Suprapubic skin (tissue), 4 donors: ENCODE measurements around the gene TRIM40. TPM values are rescaled to one million over a fixed set of nuclear protein-coding genes. Genes with fewer than 3 reads are reported as not detected.
"Not testable (repeated sequence)": the region's sequence is repeated elsewhere in the genome, so short reads cannot be mapped to it uniquely, and the experiment has no call there.

ENCODE experiments used
- DNase-seq, 2 donors: peaks; one replicate each; pipeline ENCODE4 v3.0.0-alpha.2; 2019; ENCODE audit warnings: low spot score in 2 of 2
- H3K27ac ChIP-seq: fragments of 200-600 bp; sonication (generic); one replicate; pipeline ENCODE4 v1.5.1; 2019
- H3K27me3 ChIP-seq: fragments of 200-600 bp; sonication (generic); one replicate; pipeline ENCODE4 v1.5.1; 2019
- H3K36me3 ChIP-seq: fragments of 200-600 bp; sonication (generic); one replicate; pipeline ENCODE4 v1.5.1; 2019
- H3K4me1 ChIP-seq: fragments of 200-600 bp; sonication (generic); one replicate; pipeline ENCODE4 v1.5.1; 2019
- H3K4me3 ChIP-seq: fragments of 200-600 bp; sonication (generic); one replicate; pipeline ENCODE4 v1.5.1; 2019; ENCODE audit warnings: mild to moderate bottlenecking
- H3K9me3 ChIP-seq: fragments of 200-600 bp; sonication (generic); one replicate; pipeline ENCODE4 v1.5.1; 2019
- EP300 ChIP-seq: sonication (generic); formaldehyde crosslinking; IDR thresholded peaks from one replicate; pipeline ENCODE4 v1.6.1; 2017; ENCODE audit warnings: antibody characterized with exemption
- POLR2A ChIP-seq, 2 donors: fragments of 450-650 bp; IDR thresholded peaks; one replicate each; pipeline ENCODE4 v1.6.1; 2017; ENCODE audit warnings: antibody characterized with exemption in 2 of 2, mild to moderate bottlenecking in 2 of 2, moderate library complexity in 2 of 2
- POLR2AphosphoS5 ChIP-seq, 3 donors: sonication (generic); formaldehyde crosslinking; IDR thresholded peaks; one replicate each; pipeline ENCODE4 v1.6.1; 2017; ENCODE audit warnings: antibody characterized with exemption in 3 of 3
- WGBS: methylation state at CpG from one replicate; pipeline ENCODE4 v1.1.5; 2018; 5-methylcytosine and 5-hydroxymethylcytosine counted together
- total RNA-seq, 4 donors: library from RNA; depleted of rRNA; stranded (reverse); fragments of >200 nt; gene quantifications; one replicate each; pipeline ENCODE4 v1.1.0, GENCODE V29; 2016
- TF ChIP-seq, protein P1 (sequence below), 2 donors: fragments of 200-600 bp in 1 of 2; fragments of 450-650 bp in 1 of 2; sonication (generic) in 1 of 2; IDR thresholded peaks; one replicate each; pipeline ENCODE4 v1.5.1; 2016 to 2019; ENCODE audit warnings: antibody characterized with exemption in 2 of 2, mild to moderate bottlenecking in 1 of 2, moderate library complexity in 1 of 2

TRIM40 gene
- total RNA-seq, 4 donors from 2014 or later = not detected

DNA sequence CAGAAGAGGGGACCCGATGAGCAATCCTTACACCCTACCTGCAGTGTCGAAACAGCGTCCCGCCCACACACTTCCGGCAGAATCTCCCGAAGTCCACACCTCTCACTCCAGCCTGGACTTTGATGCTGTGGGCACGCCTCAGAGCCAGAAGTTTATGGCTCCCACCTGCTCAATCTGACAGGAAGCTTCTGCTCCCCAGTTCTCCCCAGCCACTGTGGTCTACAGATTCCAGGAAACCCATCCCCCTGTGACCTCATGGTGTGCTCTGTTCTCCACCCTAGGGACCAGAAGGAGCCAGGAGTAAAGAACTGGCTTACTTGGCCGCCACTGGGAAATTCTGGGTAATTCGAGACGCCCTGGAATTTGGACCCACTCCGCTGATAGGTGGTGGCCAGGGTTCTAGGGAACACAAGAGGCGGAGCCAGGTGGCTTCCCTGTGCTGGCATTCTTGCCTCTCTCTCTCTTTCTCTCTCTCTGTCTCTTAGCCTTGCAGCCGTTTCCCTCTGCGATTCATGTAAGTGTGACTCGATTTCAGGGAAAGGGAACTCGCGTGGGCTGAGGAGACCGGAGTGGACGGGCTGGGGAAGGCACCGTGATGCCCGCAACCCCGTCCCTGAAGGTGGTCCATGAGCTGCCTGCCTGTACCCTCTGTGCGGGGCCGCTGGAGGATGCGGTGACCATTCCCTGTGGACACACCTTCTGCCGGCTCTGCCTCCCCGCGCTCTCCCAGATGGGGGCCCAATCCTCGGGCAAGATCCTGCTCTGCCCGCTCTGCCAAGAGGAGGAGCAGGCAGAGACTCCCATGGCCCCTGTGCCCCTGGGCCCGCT lies 27.4 kb downstream of the TRIM40 start, which contains the start of gene TRIM15:
Gene TRIM15 (plus strand): TSS at position 457 of the 828 bp plus-strand sequence. CDS start 139 bp downstream, at position 596.
- Histone ChIP-seq H3K27me3 (peaks cover 21% of the 10 kb centered on the region), H3K36me3 (no peaks in the 10 kb centered on the region), H3K9me3 (no peaks in the 10 kb centered on the region), H3K27ac (no peak within 1 kb of the TSS), H3K4me1 (no peaks in the 10 kb centered on the region), H3K4me3 (no peak within 1 kb of the TSS)
- WGBS = 72% methylated on average over 29 of the region's 31 CpGs
- DNase-seq = no peak
- TF ChIP-seq, protein P1, sequence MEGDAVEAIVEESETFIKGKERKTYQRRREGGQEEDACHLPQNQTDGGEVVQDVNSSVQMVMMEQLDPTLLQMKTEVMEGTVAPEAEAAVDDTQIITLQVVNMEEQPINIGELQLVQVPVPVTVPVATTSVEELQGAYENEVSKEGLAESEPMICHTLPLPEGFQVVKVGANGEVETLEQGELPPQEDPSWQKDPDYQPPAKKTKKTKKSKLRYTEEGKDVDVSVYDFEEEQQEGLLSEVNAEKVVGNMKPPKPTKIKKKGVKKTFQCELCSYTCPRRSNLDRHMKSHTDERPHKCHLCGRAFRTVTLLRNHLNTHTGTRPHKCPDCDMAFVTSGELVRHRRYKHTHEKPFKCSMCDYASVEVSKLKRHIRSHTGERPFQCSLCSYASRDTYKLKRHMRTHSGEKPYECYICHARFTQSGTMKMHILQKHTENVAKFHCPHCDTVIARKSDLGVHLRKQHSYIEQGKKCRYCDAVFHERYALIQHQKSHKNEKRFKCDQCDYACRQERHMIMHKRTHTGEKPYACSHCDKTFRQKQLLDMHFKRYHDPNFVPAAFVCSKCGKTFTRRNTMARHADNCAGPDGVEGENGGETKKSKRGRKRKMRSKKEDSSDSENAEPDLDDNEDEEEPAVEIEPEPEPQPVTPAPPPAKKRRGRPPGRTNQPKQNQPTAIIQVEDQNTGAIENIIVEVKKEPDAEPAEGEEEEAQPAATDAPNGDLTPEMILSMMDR (IDR thresholded peaks at IDR 0.05) = no peak
- no peak for TF ChIP-seq EP300
- TF ChIP-seq POLR2AphosphoS5 (IDR thresholded peaks at IDR 0.05) = no peak
- TF ChIP-seq POLR2A (IDR thresholded peaks at IDR 0.05) = no peak

- Histone ChIP-seq H3K36me3 (no peaks in the 10 kb centered on the region), H3K9me3 (no peaks in the 10 kb centered on the region), H3K4me1 (no peaks in the 10 kb centered on the region), H3K4me3 (no peak overlapping the region), H3K27me3 (peaks cover 23% of the 10 kb centered on the region), H3K27ac (no peak overlapping the region)
- no peak for DNase-seq
- 78% methylated on average over 16 of the region's 16 CpGs for WGBS
- TF ChIP-seq EP300 = no peak
- no peak for TF ChIP-seq POLR2A (IDR thresholded peaks at IDR 0.05)
- no peak for TF ChIP-seq POLR2AphosphoS5 (IDR thresholded peaks at IDR 0.05)
These were observed 28.1 kb downstream of the TRIM40 start for GRCh38 chr6:30163918-30164654.

GRCh38 chr6:30164714-30165113 lies 28.8 kb downstream of the TRIM40 start:
- H3K27me3 ChIP-seq = peaks cover 23% of the 10 kb centered on the region
- WGBS = 87% methylated on average over 4 of the region's 4 CpGs
- TF ChIP-seq POLR2A (IDR thresholded peaks at IDR 0.05) = no peak
- no peak for TF ChIP-seq EP300
- no peaks in the 10 kb centered on the region for H3K36me3 ChIP-seq
- H3K4me3 ChIP-seq = no peak overlapping the region
- H3K9me3 ChIP-seq = no peaks in the 10 kb centered on the region
- DNase-seq = no peak
- no peak overlapping the region for H3K27ac ChIP-seq
- no peaks in the 10 kb centered on the region for H3K4me1 ChIP-seq

DNA sequence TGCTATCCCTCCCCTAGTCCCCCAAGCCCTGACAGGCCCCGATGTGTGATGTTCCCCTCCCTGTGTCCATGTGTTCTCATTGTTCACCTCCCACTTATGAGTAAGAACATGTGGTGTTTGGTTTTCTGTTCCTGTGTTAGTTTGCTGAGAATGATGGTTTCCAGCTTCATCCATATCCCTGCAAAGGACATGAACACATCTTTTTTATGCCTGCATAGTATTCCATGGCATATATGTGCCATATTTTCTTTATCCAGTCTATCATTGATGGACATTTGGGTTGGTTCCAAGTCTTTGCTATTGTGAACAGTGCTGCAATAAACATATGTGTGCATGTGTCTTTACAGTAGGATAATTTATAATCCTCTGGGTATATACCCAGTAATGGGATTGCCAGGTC lies 29.3 kb downstream of the TRIM40 start:
- not testable (repeated sequence) for H3K27ac ChIP-seq, DNase-seq, H3K9me3 ChIP-seq, H3K4me1 ChIP-seq, H3K36me3 ChIP-seq, H3K4me3 ChIP-seq
- 90% methylated on average over 1 of the region's 1 CpG for WGBS
- peaks cover 27% of the 10 kb centered on the region for H3K27me3 ChIP-seq

- no peak overlapping the region for H3K27ac ChIP-seq
- no peak overlapping the region for H3K4me3 ChIP-seq
- no peaks in the 10 kb centered on the region for H3K9me3 ChIP-seq
- DNase-seq = no peak
- H3K27me3 ChIP-seq = peaks cover 46% of the 10 kb centered on the region
- WGBS = 74% methylated on average over 6 of the region's 6 CpGs
- TF ChIP-seq EP300 (no peak), POLR2A (IDR thresholded peaks at IDR 0.05) (no peak)
- peaks cover 7% of the 10 kb centered on the region for H3K4me1 ChIP-seq
- H3K36me3 ChIP-seq = no peaks in the 10 kb centered on the region
These were observed 31.2 kb downstream of the TRIM40 start for GRCh38 chr6:30167101-30167500.

DNA sequence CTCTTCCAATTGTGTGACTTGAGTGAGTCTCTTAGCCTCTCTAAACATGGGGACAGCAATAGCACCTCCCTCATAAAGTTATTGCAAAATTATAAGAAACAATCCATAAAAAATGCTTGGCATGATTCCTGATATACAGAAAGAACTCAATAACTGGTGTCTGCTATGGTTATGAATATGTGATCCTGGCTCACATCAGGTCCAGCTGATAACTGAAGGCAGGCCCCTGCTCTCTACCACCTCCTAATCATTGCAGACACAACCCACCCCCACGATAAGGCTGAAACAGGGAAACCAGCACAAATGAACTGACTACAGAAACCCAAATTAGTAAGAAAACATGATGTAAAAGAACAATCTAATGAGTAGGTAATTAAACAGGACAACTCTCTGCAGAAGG lies 32.8 kb downstream of the TRIM40 start:
- WGBS = 74% methylated on average over 1 of the region's 1 CpG

More for the DNA sequence above, 32.8 kb downstream of the TRIM40 start:
- Histone ChIP-seq H3K36me3 (no peaks in the 10 kb centered on the region), H3K4me3 (no peak overlapping the region), H3K9me3 (no peaks in the 10 kb centered on the region), H3K27me3 (peaks cover 61% of the 10 kb centered on the region), H3K27ac (no peak overlapping the region), H3K4me1 (peaks cover 11% of the 10 kb centered on the region)
- DNase-seq = no peak
- TF ChIP-seq POLR2A (IDR thresholded peaks at IDR 0.05) (no peak), EP300 (no peak), POLR2AphosphoS5 (IDR thresholded peaks at IDR 0.05) (no peak)
- TF ChIP-seq, protein P1 (IDR thresholded peaks at IDR 0.05) = no peak
